Sigmoid colon (tissue), 7 donors: ENCODE measurements around the gene ABCF2. TPM values are rescaled to one million over a fixed set of nuclear protein-coding genes. Genes with fewer than 3 reads are reported as not detected.
A peak's percentile ranks its signal among the peaks of the same experiment; 100 is the strongest.

Source experiments
- DNase-seq: peaks from one replicate; pipeline ENCODE4 v3.0.0-alpha.2; 2019
- H3K27ac ChIP-seq, 4 donors: fragments of 200-600 bp; sonication (generic); one replicate each; pipeline ENCODE4 v1.5.1; 2016 to 2019; ENCODE audit warnings: mild to moderate bottlenecking in 1 of 4
- H3K27me3 ChIP-seq, 3 donors: fragments of 200-600 bp; sonication (generic); one replicate each; pipeline ENCODE4 v1.5.1; 2019; ENCODE audit warnings: mild to moderate bottlenecking in 1 of 3
- H3K36me3 ChIP-seq, 4 donors: fragments of 200-600 bp; sonication (generic); one replicate each; pipeline ENCODE4 v1.5.1; 2016 to 2019
- H3K4me1 ChIP-seq, 4 donors: fragments of 200-600 bp; sonication (generic); one replicate each; pipeline ENCODE4 v1.5.1; 2017 to 2019
- H3K4me3 ChIP-seq, 4 donors: fragments of 200-600 bp; sonication (generic); one replicate each; pipeline ENCODE4 v1.5.1; 2017 to 2019; ENCODE audit warnings: mild to moderate bottlenecking in 2 of 4, moderate library complexity in 1 of 4
- H3K9me3 ChIP-seq, 4 donors: fragments of 200-600 bp in 3 of 4; sonication (generic) in 3 of 4; one replicate each; pipeline versions ENCODE4 v1.5.1 to v1.6.1; 2013 to 2019
- CTCF ChIP-seq, 4 experiments: fragments of 450-650 bp in 3 of 4; fragments of 200-600 bp in 1 of 4; IDR thresholded peaks; one replicate each; pipeline ENCODE4 v1.5.1; 2016 to 2019; ENCODE audit warnings: antibody characterized with exemption in 4 of 4, mild to moderate bottlenecking in 3 of 4, moderate library complexity in 2 of 4
- EP300 ChIP-seq, 4 donors: sonication (generic); formaldehyde crosslinking; IDR thresholded peaks; one replicate each; pipeline ENCODE4 v1.6.1; 2017; ENCODE audit warnings: antibody characterized with exemption in 4 of 4
- POLR2A ChIP-seq, 2 donors: fragments of 450-650 bp; IDR thresholded peaks; one replicate each; pipeline ENCODE4 v1.6.1; 2016; ENCODE audit warnings: antibody characterized with exemption in 2 of 2, mild to moderate bottlenecking in 2 of 2, moderate library complexity in 2 of 2
- POLR2AphosphoS5 ChIP-seq, 4 donors: sonication (generic); formaldehyde crosslinking; IDR thresholded peaks; one replicate each; pipeline ENCODE4 v1.6.1; 2017; ENCODE audit warnings: antibody characterized with exemption in 4 of 4
- WGBS, 2 donors: extraction: QIAGEN DNeasy Blood & Tissue Kit; methylation state at CpG; one replicate each; pipeline ENCODE4 v1.1.7; 2013; 5-methylcytosine and 5-hydroxymethylcytosine counted together
- intact Hi-C: fragments of 100-400 bp; cut with DNase I; formaldehyde crosslinking; loops from one replicate; pipeline ENCODE4 v1.15.1; 2023
- polyA plus RNA-seq, 3 donors: library from polyadenylated mRNA; stranded (reverse); fragments of 200-250 nt; gene quantifications; one replicate each; pipeline ENCODE4 v1.2.3, GENCODE V29; 2013
- total RNA-seq, 4 donors: library from RNA; depleted of rRNA; stranded (reverse); fragments of >200 nt; gene quantifications; one replicate each; pipeline ENCODE4 v1.1.0, GENCODE V29; 2016
- donor health status: healthy with polysubstance abuse.
- donor health status: Bipolar disorder and iron deficiency.
- donor health status: healthy.

Gene ABCF2
- total and polyA plus RNA-seq, 7 donors: 18.3 to 34.6 (median 28.2) TPM

DNA sequence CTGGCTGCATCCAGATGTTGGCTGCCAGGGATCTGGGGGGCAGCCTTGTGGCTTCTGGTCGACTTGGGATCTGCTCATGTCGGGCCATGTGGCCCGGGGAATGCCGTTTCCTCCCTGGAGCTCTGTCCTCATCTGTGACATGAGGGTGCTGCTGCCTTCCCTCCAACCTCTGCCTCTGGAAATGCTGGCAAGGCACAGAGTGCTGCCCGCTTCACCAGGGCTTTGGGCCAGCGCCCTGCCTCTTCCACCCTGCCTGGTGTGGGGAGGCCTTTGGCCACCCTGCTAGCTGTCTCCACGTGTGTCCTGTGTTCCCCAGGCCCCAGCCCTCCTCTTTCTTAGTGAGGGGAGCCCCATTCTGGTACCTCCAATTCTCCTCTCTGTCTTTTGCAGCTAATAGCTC is 27.3 kb upstream of the ABCF2 start:
- TF ChIP-seq POLR2A (IDR thresholded peaks at IDR 0.05) (no peak), EP300 (IDR thresholded peaks at IDR 0.05) (no peak), CTCF (IDR thresholded peaks at IDR 0.05) (no peak), POLR2AphosphoS5 (IDR thresholded peaks at IDR 0.05) (no peak)
- Histone ChIP-seq H3K9me3 (no peaks in the 10 kb centered on the region), H3K27ac (peak overlapping the region in 1 of 4 donors; percentile 94), H3K4me3 (no peak overlapping the region), H3K4me1 (peaks cover 0 to 44% (median 38%) of the 10 kb centered on the region in 4 donors), H3K36me3 (no peaks in the 10 kb centered on the region), H3K27me3 (no peaks in the 10 kb centered on the region)
- WGBS, 2 donors: 57 to 76% methylated on average over 7 of the region's 7 CpGs
- DNase-seq: peak; percentile 69
- intact Hi-C loops: no loop called here

DNA sequence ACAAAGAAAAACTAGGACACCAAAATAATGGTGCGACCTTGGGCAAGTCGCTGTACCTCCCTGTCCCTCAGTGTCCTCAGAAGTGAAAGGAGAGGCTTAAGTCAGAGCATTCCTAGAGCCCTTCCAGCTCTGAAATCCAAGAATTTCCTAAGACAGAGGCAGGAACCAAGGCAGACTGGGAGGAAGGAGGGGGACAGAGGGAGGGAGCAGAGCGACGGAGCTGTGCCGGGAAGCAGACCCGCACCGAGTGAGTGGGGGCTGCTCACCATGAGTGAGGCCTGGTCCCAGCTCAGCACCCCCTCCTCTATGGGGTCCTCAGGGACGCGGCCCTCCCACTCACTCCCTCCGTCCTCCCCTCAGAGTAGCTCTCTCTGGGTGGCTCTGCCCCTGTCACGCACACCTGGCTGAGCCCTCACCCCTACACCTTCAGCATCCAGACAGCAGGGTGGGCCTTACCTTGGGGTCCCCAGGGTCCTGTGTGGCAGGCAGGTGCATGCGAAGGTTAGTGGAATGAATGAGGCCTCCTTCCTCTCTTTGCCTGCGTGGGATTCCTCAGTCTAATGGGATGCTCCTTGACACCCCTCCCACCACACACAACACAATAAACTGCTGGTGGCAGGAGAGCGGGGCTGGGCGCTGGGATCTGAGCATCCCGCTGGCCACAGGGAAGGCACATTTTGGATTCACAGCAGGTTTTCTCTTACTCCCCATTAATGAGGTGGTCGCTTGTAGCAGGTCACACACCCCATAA is 26.1 kb upstream of the ABCF2 start:
- H3K27me3 ChIP-seq: no peaks in the 10 kb centered on the region
- intact Hi-C loops: loop anchor here (2.0 kb wide), 1 partner anchor 24 kb away; no protein-coding TSS in a partner anchor

DNA sequence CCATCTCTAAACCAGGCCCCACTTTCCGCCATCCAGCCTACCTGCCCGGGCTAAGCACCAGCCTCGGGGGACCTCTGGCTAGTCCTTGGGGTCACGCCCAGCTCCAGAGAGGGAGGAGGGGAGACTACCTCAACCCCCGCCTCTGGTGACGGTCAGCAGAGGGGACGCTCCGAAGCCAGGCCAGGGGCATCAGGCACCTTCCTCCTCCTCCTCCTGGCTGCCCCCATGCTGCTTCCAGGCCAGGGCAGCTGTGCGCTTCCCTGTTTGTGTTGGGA is 25.5 kb upstream of the ABCF2 start:
- no peaks in the 10 kb centered on the region for H3K9me3 ChIP-seq
- peak overlapping the region; percentile 93 to 95 (median 94) for H3K27ac ChIP-seq
- intact Hi-C loops: loop anchor here (2.0 kb wide), 1 partner anchor 24 kb away; no protein-coding TSS in a partner anchor
- DNase-seq: peak; percentile 69
- TF ChIP-seq POLR2AphosphoS5 (IDR thresholded peaks at IDR 0.05): no peak
- no peak for TF ChIP-seq CTCF (IDR thresholded peaks at IDR 0.05)
- no peak for TF ChIP-seq POLR2A (IDR thresholded peaks at IDR 0.05)
- TF ChIP-seq EP300 (IDR thresholded peaks at IDR 0.05): no peak
- no peaks in the 10 kb centered on the region for H3K36me3 ChIP-seq
- peak overlapping the region; percentile 60 to 77 (median 66) for H3K4me3 ChIP-seq
- 36 to 45% methylated on average over 9 of the region's 9 CpGs for WGBS, 2 donors
- no peaks in the 10 kb centered on the region for H3K27me3 ChIP-seq
- H3K4me1 ChIP-seq: peaks cover 0 to 54% (median 50%) of the 10 kb centered on the region in 4 donors

More for the DNA sequence above, 26.1 kb upstream of the ABCF2 start:
- DNase-seq: no peak
- WGBS, 2 donors: 65 to 71% methylated on average over 17 of the region's 17 CpGs
- Histone ChIP-seq H3K9me3 (no peaks in the 10 kb centered on the region), H3K27ac (peak overlapping the region; percentile 93 to 95 (median 94)), H3K4me1 (peaks cover 0 to 48% (median 45%) of the 10 kb centered on the region in 4 donors), H3K36me3 (no peaks in the 10 kb centered on the region), H3K4me3 (peak overlapping the region in 3 of 4 donors; percentile 60 to 77 (median 68))
- no peak for TF ChIP-seq EP300 (IDR thresholded peaks at IDR 0.05)
- TF ChIP-seq POLR2AphosphoS5 (IDR thresholded peaks at IDR 0.05): no peak
- TF ChIP-seq CTCF (IDR thresholded peaks at IDR 0.05): no peak
- no peak for TF ChIP-seq POLR2A (IDR thresholded peaks at IDR 0.05)

- 3 to 4% methylated on average over 79 of the region's 79 CpGs for WGBS, 2 donors
- Histone ChIP-seq H3K27ac (peak overlapping the region; percentile 93 to 95 (median 94)), H3K36me3 (no peaks in the 10 kb centered on the region), H3K27me3 (no peaks in the 10 kb centered on the region), H3K9me3 (no peaks in the 10 kb centered on the region), H3K4me1 (peaks cover 0 to 60% (median 56%) of the 10 kb centered on the region in 4 donors), H3K4me3 (peak overlapping the region; percentile 60 to 77 (median 66))
- intact Hi-C loops: loop anchor here (2.0 kb wide), 1 partner anchor 25 kb away; no protein-coding TSS in a partner anchor
- TF ChIP-seq POLR2A (IDR thresholded peaks at IDR 0.05): peak; percentile 26 to 45
- TF ChIP-seq EP300 (IDR thresholded peaks at IDR 0.05): no peak
- peak; percentile 43 to 78 (median 71) for TF ChIP-seq POLR2AphosphoS5 (IDR thresholded peaks at IDR 0.05)
- TF ChIP-seq CTCF (IDR thresholded peaks at IDR 0.05): no peak
- peak; percentile 89 for DNase-seq
Observed at GRCh38 chr7:151251689-151252560, 24.9 kb upstream of the ABCF2 start.
